ENCODE measurements around the gene HTRA3.

The HTRA3 gene

GRCh38 chr4:8283161-8283560, 13.6 kb downstream of the HTRA3 start:
- no peak for DNase-seq

- no peak for DNase-seq
These were observed 14.1 kb downstream of the HTRA3 start for GRCh38 chr4:8283631-8284121.

DNA sequence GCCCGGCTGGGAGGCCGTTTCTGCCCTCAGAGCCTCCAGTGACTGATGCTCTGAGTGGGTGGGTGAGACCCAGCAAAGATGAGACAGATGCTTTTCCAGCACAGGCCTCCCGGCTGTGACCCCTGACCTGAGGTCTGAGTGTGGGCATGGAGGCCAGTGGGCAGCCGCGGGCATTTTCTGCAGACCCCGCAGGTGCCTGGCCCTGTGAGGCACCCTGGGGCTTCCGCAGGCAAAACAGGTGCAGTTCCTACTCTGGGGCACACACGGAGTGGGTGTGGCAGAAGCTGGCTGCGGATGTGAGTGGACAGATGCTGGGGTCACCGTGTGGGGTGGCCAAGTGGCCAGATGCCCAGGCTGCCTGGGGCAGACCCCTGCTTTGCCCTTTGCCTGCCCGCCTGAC, 14.8 kb downstream of the HTRA3 start:
- no peak for DNase-seq

DNA sequence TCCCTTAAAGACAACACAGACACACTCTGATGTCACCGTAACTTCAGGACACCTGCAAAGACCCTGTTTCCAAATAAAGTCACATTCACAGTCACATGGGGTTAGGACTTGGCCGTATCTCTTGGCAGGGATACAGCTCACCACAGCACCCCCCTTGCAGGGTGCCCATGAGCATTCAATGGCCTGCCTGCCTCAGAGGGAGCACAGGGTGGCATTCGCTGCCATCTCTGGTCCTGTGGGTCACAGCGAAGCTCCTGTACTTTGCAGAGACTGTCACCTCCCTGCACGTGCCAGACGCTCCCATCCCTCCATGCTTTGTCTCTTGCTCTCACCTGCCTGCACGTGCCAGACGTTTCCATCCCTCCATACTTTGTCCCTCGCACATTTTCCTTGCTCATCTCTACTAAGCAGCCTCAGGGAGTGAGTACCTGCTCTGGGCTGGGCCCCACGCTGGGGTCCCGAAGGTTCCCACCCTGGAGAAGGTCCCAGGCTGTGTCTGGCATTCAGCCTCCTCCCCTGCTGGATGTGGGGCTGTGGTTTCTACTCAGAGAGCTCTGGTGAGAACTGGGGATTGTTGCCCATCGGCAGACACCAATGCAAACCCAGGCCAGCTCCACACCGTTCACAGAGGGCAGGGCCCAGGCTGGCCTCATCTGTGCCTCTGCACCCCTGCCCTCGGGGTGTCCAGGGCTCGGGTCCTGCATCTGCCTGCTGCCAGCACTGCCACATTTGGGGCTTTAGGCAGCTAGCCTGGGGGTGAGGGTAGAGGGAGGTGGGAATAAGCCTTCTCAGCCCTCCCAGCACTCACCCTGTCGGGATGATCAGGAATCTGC, 15.8 kb downstream of the HTRA3 start:
- no peak for DNase-seq

DNA sequence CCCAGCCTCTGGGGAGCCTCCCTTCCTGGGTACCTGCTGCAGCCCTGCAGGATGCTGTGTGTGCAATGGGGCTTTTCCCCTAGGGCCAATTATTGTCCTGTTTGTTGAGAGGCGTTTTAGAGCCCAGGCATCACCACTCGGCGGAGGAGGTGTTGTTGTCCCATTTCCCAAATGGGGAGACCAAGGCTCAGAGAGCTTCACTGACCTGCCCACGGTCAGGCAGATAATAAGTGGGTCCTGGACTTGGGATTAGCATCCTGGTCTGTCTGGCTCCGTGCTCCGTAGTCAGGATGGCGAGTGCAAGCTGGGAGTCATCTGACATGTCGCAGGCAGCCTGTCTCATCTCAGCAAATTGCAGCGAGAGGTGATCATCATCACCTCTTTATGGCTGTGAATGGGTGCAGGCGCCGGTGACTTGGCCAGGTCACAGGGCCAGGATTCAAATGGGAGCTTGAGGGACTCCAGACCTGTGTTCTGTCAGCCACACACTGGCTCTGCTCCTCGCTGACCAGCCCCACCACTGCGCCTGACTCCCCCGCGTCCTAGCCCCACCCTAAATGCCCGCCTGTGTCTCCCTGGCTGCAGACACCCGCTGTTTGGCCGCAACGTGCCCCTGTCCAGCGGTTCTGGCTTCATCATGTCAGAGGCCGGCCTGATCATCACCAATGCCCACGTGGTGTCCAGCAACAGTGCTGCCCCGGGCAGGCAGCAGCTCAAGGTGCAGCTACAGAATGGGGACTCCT, 16.6 kb downstream of the HTRA3 start:
- DNase-seq = no peak

DNA sequence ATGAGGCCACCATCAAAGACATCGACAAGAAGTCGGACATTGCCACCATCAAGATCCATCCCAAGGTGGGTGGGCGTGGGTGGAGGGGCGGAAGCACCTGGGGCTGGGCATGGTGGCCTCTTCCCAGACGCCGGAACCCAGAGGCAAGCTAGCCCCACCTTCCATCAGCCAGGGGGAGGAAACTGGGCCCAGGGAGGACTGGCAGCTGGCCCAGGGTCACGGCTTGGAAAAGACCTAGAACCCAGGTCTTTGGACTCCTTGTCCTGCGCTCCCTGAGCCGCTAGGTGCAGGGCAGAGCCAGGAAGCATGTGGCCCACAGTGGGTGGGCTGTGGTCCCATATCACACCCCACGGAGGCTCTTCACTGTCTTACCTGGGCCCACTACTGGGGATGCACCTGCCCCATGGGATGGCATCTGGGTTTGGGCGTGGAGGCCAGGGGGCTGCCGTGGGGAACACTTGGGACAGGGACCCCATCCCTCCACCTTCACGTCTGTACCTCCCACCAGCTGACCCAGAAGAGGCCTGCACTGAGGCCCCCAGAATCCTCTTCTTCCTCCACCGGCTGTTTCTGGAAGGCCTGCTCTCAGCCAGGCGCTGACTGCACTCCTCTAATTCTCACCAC, 17.3 kb downstream of the HTRA3 start:
- DNase-seq = no peak

DNA sequence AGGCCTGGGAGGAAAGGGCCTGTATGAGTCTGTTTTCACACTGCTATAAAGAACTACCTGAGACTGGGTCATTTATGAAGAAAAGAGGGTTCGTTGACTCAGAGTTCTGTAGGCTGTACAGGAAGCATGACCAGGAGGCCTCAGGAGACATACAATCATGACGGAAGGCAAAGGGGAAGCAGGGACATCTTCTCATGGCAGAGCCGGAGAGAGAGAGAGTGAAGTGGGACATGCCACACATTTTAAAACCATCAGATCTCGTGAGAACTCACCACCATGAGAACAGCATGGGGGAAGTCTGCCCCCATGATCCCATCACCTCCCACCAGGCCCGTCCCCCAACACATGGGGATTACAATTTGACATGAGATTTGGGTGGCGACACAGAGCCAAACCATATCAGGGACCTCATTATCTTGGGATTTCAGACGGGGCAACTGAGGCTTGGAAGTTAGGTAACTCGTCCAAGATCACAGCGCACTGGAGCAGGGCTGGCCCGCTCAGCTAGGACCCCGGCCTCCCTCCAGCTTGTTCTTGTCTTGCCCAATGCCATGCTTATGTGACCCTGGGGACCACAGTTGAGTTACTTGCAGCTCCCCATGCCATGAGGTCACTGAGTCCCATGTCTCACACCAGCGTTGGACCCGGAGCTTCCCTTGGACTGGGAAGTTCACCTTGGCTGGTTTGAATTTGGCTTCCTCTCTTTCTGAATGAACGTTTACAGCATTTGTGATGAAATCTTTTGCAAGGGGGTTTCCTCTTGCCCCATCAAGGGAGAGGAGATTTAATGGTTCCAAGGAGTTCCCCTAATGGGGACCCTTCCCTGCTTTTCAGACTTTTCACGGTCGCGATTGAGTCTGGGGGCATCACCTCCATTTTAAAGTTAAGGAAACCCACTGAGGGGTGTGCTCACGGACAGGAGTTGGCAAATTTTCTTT, 18.1 kb downstream of the HTRA3 start:
- no peak for DNase-seq

GRCh38 chr4:8289151-8289750, 19.7 kb downstream of the HTRA3 start:
- DNase-seq = no peak

DNA sequence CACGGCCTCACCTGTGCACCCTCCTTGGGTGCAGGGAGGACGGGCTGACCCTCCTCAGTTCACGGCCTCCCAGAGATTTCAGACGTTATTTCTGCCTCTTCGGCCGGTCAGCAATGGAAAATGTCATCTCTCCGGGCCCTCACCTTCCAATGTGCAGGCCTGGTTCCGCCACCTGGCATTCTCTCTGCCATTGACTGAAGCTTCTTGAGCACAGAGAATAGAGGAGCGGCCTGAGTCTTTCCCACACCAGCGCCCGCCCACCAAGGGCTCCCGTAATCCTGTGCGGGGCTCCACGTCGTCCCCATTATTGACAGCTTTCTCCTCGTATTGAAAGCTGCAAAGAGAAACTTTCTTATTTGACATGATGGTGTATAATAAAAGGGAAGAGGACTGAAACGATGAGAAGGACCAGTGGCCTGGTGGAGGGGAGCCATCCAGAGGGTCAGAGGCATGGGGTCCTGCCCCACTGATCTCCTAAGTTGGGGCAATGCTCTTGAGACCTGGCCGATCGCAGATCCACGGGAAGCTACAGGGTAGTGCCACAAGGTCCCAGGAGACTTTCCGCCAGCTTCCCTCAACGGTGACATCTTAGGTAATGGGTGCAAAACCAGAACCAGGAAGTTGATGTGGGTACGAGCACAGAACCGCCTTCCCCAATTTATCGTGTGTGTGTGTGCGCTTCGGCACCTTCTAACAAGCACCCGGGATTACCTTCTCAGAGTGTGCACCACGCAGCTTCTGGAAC, 20.6 kb downstream of the HTRA3 start:
- no peak for DNase-seq

DNA sequence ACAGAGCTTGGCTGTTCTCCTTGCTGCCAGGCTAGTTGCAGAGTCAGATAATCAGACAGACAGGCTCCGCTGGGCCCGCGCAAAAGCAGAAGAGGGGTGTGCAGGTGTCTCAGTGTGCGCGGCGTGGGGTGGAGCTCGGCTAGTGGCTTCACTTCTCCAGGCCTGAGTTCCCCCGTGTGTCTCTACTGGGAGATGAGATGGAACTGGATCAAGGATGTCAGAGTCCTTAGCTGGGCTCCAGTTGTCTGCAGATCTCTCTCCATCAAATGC, 21.1 kb downstream of the HTRA3 start:
- no peak for DNase-seq

GRCh38 chr4:8291036-8291682, 21.6 kb downstream of the HTRA3 start:
- DNase-seq = no peak

DNA sequence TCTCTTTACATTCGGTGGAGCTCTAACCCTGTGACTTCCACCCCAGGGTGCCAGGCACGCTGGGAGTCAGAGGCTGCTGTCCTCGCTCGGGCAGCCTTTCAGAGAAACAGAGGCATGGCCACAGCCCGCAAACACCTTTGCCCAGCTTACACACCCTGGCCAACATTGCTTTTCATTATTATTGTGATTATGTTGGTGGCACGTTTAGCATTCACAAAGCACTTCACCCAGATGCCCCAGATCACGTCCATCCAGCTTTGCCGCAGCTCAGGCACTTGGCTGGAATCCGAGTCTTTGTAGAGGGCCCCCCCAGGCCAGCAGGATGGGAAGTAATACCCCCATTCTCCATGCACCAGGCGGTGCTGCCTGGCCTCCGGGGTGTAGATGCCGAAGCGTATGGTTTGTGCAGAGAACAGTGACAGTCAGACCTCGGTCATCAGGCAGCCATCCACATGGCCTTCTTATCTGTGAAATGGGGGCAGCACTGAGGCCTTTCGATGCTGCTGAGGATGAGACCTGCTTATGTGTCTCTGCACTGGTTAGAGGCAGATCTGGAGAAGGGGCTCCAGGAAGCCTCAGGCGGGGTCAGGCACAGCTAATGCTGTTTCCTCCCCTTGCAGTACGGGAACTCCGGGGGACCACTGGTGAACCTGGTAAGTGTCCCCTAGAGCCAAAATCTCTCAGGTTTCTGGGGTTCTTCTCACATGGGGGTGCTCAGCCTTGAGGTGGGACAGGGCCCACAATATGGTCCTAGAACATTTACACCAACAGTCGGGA, 22.3 kb downstream of the HTRA3 start:
- no peak for DNase-seq

DNA sequence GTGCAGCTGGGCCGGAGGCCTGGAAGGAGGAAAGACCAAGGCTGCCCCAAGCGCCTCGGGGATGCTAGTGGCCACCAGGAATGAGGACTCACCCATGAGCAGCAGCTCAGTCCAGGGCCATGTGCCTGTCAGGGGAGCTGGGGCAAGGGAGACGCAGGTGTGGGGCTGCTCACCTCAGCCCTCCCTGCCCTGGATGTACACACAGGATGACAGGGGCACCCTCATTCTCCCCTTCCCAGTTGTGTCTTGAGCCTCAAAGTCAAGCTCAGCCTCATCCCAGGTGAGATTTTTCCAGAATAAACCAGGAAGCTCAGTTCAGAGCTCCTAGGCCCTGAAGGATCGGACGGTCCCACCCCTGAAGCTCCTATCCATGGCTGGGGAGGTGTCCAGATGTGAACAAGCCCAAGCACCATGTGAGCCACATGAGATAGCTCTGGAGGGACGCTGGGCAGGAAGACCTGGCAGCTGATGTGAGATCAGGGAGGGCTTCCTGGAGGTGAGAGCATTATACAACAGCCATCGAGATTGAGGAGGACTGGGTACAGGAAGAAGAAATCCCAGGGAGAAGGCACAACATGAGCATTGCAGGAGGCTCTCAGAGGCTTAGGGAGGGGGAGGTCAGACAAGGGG, 23.0 kb downstream of the HTRA3 start:
- DNase-seq = no peak

DNA sequence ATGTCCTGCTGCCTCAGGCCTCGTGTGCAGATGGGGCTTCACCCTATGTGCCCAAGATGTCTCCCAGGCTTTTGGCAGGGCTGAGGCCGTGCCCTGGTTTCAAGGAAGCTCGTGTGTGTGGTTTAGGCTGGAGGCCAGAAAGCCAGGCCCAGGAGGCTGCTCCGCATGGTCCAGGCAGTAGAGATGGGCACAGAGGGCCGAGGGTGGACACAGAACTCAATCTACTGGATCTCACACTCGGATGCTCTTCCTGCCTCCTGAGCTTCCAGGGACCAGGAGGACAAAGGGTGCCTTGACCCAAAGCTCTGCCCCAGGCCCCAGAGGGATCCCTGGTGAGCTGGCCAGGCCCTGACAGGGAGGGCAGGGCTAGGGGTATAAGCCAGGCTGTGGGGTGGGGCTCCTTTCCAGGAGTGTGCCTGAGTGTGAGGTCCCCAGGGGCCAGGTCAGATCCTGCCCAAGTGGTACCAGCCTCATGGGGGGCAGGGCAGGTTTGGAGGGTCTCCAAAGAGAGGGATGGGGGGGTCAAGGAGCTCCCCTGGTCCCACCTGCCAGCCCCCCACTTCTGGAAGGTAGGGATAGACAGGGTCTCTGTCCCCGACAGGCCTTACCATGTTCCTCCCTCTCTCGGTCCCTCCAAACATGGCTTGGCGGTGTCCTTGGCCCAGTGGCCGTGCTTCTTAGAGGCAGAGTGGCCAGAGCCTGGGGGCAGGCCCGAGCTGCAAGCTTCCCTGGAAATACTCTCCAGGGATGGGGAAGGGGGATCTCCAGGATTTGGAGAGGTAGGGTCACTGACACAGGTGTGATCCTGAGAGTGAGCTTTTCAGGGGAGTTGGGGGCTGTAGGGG, 23.8 kb downstream of the HTRA3 start:
- no peak for DNase-seq

GRCh38 chr4:8294036-8294435, 24.5 kb downstream of the HTRA3 start:
- no peak for DNase-seq

DNA sequence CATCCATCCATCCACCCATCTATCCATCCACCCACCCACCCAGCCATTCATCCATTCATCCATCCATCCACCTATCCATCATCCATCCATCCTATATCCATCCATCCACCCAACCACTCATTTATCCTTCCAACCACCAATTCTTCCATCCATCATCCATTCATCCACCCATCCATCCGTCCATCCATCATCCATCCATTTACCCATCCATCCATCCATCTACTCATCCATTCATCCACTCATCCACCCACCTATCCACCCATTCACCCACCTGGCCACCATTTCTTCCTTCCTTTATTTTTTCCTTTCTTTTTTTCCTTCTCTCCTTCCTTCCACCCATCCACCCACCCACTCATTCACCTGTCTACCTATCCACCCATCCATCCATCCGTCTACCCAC, 25.2 kb downstream of the HTRA3 start:
- no peak for DNase-seq

GRCh38 chr4:8295471-8295870, 25.9 kb downstream of the HTRA3 start:
- no peak for DNase-seq

GRCh38 chr4:8296491-8296890, 26.9 kb downstream of the HTRA3 start:
- DNase-seq = no peak

GRCh38 chr4:8297141-8297601, 27.6 kb downstream of the HTRA3 start:
- DNase-seq = no peak

Data from eye (tissue), 1 donor.